Lower lobe of right lung (tissue), 2 donors: ENCODE measurements around the gene PDK4. TPM values are rescaled to one million over a fixed set of nuclear protein-coding genes. Genes with fewer than 3 reads are reported as not detected.

Experiments
- ATAC-seq, 2 donors: fragments of 200-7000 bp; cut with Tn5 transposase; one replicate each; pipeline ENCODE4 v1.9.1; 2020 to 2022; ENCODE audit warnings: mild to moderate bottlenecking in 2 of 2, moderate library complexity in 2 of 2
- DNase-seq: peaks from one replicate; pipeline ENCODE4 v3.0.0-alpha.2; 2020
- H3K27ac ChIP-seq: fragments of 200-600 bp; one replicate; pipeline ENCODE4 v1.8.0; 2022
- H3K27me3 ChIP-seq: fragments of 200-600 bp; one replicate; pipeline ENCODE4 v1.8.0; 2022; ENCODE audit warnings: low read depth
- H3K36me3 ChIP-seq: fragments of 200-600 bp; one replicate; pipeline ENCODE4 v1.8.0; 2022; ENCODE audit warnings: mild to moderate bottlenecking
- H3K4me1 ChIP-seq: fragments of 200-600 bp; one replicate; pipeline ENCODE4 v1.8.0; 2022
- H3K4me3 ChIP-seq: fragments of 200-600 bp; one replicate; pipeline ENCODE4 v1.8.0; 2022; ENCODE audit warnings: mild to moderate bottlenecking
- H3K9me3 ChIP-seq: fragments of 200-600 bp; one replicate; pipeline ENCODE4 v1.8.0; 2022
- CTCF ChIP-seq: fragments of 200-600 bp; IDR thresholded peaks from one replicate; pipeline ENCODE4 v1.8.0; 2022; ENCODE audit warnings: antibody characterized with exemption, mild to moderate bottlenecking
- intact Hi-C: fragments of 100-400 bp; cut with DNase I; formaldehyde crosslinking; loops from one replicate; pipeline ENCODE4 v1.11.0; 2022
- total RNA-seq: library from RNA; stranded (reverse); fragmentation: NEBNext Ultra II Directional; extraction: Animal tissue kit (Norgen Biotek cat#: 25700); gene quantifications from one replicate; pipeline ENCODE4 v1.2.1, GENCODE V29; 2021
- donor health status: DM: no; HTN: yes; CAD: no; lungs with severe emphysema.

PDK4 gene
- total RNA-seq, 1 donor from 2014 or later: 243 TPM

GRCh38 chr7:95545007-95545615, 51.2 kb downstream of the PDK4 start:
- H3K36me3 ChIP-seq: no peaks in the 10 kb centered on the region
- peak overlapping the region; percentile 41 for H3K4me3 ChIP-seq
- H3K27me3 ChIP-seq: no peaks in the 10 kb centered on the region
- intact Hi-C loops: no loop called here
- ATAC-seq: peak; percentile 84 to 91
- DNase-seq: no peak
- H3K9me3 ChIP-seq: no peaks in the 10 kb centered on the region
- TF ChIP-seq CTCF: peak; percentile 80
- H3K4me1 ChIP-seq: peaks cover 53% of the 10 kb centered on the region
- H3K27ac ChIP-seq: peak overlapping the region; percentile 80

- H3K4me3 ChIP-seq: no peak overlapping the region
- no peaks in the 10 kb centered on the region for H3K27me3 ChIP-seq
- no peaks in the 10 kb centered on the region for H3K36me3 ChIP-seq
- H3K9me3 ChIP-seq: no peaks in the 10 kb centered on the region
- ATAC-seq (no peak), DNase-seq (no peak)
- no peak overlapping the region for H3K27ac ChIP-seq
- peaks cover 44% of the 10 kb centered on the region for H3K4me1 ChIP-seq
- intact Hi-C loops: no loop called here
- no peak for TF ChIP-seq CTCF
Measured at GRCh38 chr7:95544171-95544570, 52.1 kb downstream of the PDK4 start.

- H3K4me1 ChIP-seq: peaks cover 35% of the 10 kb centered on the region
- no peak for TF ChIP-seq CTCF
- no peaks in the 10 kb centered on the region for H3K27me3 ChIP-seq
- intact Hi-C loops: no loop called here
- no peaks in the 10 kb centered on the region for H3K36me3 ChIP-seq
- DNase-seq (no peak), ATAC-seq (no peak)
- no peak overlapping the region for H3K4me3 ChIP-seq
- no peaks in the 10 kb centered on the region for H3K9me3 ChIP-seq
- no peak overlapping the region for H3K27ac ChIP-seq
Measured at GRCh38 chr7:95543312-95543711, 53.0 kb downstream of the PDK4 start.

GRCh38 chr7:95540366-95540765, 56.0 kb downstream of the PDK4 start:
- ATAC-seq (no peak), DNase-seq (no peak)
- Histone ChIP-seq H3K36me3 (no peaks in the 10 kb centered on the region), H3K4me3 (no peak overlapping the region), H3K9me3 (no peaks in the 10 kb centered on the region), H3K4me1 (peaks cover 6% of the 10 kb centered on the region), H3K27me3 (no peaks in the 10 kb centered on the region), H3K27ac (no peak overlapping the region)
- intact Hi-C loops: no loop called here
- TF ChIP-seq CTCF: no peak

GRCh38 chr7:95539426-95539825, 56.9 kb downstream of the PDK4 start:
- Histone ChIP-seq H3K27me3 (no peaks in the 10 kb centered on the region), H3K4me3 (no peak overlapping the region), H3K36me3 (no peaks in the 10 kb centered on the region), H3K4me1 (peaks cover under 1% of the 10 kb centered on the region), H3K27ac (no peak overlapping the region), H3K9me3 (no peaks in the 10 kb centered on the region)
- intact Hi-C loops: no loop called here
- no peak for DNase-seq
- ATAC-seq: no peak
- no peak for TF ChIP-seq CTCF

- TF ChIP-seq CTCF: no peak
- no peaks in the 10 kb centered on the region for H3K27me3 ChIP-seq
- no peaks in the 10 kb centered on the region for H3K4me1 ChIP-seq
- no peak overlapping the region for H3K4me3 ChIP-seq
- H3K27ac ChIP-seq: no peak overlapping the region
- intact Hi-C loops: no loop called here
- DNase-seq (no peak), ATAC-seq (no peak)
- H3K9me3 ChIP-seq: no peaks in the 10 kb centered on the region
- no peaks in the 10 kb centered on the region for H3K36me3 ChIP-seq
Measured at GRCh38 chr7:95537468-95537867, 58.8 kb downstream of the PDK4 start.
